ENCODE measurements around the gene KCNT2. TPM values are rescaled to one million over a fixed set of nuclear protein-coding genes. Genes with fewer than 3 reads are reported as not detected.

Gene KCNT2
- total and polyA plus RNA-seq, 4 donors = 0.84 to 18.7 (median 2.0) TPM

DNA sequence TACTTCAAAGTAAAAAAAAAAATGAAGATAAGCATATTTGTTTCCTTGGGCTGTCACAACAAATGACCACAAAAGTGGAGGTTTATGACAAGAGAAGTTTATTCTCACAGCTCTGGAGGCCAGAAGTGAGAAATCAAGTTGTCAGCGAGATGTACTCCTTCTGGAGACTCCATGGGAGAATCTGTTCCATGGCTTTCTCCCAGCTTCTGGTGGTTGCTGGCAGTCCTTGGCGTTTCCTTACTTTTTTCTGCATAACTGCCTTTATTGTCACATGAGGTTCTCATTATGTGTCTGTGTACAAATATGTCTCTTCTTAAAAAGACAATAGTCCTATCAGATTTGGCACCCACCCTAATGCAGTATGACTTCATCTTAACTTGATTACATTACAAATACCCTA lies 398.3 kb downstream of the KCNT2 start:
- H3K27me3 ChIP-seq (ENCODE audit: control insufficient read depth in 3 of 3, insufficient read depth in 3 of 3, low read length in 2 of 3) = no peaks in the 10 kb centered on the region
- DNase-seq (peak; percentile 11 to 44 (median 32)), ATAC-seq (ENCODE audit: insufficient read depth, low FRiP score) (no peak)
- no peaks in the 10 kb centered on the region for H3K36me3 ChIP-seq (ENCODE audit: control insufficient read depth in 4 of 4, insufficient read depth in 4 of 4, low read length in 4 of 4)
- no peak overlapping the region for H3K27ac ChIP-seq (ENCODE audit: low read depth in 1 of 2, low read length in 1 of 2)
- no peak overlapping the region for H3K4me3 ChIP-seq
- H3K9ac ChIP-seq (ENCODE audit: insufficient read depth in 1 of 2, low read length in 2 of 2) = no peak overlapping the region
- no peaks in the 10 kb centered on the region for H3K4me1 ChIP-seq (ENCODE audit: control insufficient read depth in 5 of 5, insufficient read depth in 5 of 5, low read length in 5 of 5)
- TF ChIP-seq, protein P1, sequence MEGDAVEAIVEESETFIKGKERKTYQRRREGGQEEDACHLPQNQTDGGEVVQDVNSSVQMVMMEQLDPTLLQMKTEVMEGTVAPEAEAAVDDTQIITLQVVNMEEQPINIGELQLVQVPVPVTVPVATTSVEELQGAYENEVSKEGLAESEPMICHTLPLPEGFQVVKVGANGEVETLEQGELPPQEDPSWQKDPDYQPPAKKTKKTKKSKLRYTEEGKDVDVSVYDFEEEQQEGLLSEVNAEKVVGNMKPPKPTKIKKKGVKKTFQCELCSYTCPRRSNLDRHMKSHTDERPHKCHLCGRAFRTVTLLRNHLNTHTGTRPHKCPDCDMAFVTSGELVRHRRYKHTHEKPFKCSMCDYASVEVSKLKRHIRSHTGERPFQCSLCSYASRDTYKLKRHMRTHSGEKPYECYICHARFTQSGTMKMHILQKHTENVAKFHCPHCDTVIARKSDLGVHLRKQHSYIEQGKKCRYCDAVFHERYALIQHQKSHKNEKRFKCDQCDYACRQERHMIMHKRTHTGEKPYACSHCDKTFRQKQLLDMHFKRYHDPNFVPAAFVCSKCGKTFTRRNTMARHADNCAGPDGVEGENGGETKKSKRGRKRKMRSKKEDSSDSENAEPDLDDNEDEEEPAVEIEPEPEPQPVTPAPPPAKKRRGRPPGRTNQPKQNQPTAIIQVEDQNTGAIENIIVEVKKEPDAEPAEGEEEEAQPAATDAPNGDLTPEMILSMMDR (IDR thresholded peaks at IDR 0.05; ENCODE audit: control extremely low read depth, extremely low read depth) = no peak
- peaks cover 0 to under 1% (median 0%) of the 10 kb centered on the region in 4 donors for H3K9me3 ChIP-seq (ENCODE audit: control insufficient read depth in 4 of 4, insufficient read depth in 3 of 4, low read length in 3 of 4)
- WGBS, 2 donors = 71 to 77% methylated on average over 2 of the region's 2 CpGs

DNA sequence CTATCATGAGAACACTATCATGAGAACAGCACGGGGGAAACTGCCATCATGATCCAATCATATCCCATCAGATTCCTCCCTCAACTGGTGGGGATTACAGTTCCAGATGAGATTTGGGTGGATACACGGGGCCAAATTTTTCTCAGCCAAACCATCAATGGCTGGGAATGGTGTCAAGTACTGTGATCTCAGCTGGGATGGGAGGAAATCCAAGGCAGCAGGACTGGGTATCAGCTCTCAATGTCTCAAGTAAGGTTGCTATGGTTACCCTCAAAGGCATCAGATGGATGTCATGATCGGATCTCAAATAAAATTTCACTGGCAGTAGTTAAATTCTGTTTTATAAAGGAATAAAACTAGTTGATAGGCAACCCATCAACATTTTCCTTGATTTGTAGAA lies 399.0 kb downstream of the KCNT2 start:
- H3K36me3 ChIP-seq (ENCODE audit: control insufficient read depth in 4 of 4, insufficient read depth in 4 of 4, low read length in 4 of 4) = no peaks in the 10 kb centered on the region
- H3K27me3 ChIP-seq (ENCODE audit: control insufficient read depth in 3 of 3, insufficient read depth in 3 of 3, low read length in 2 of 3) = no peaks in the 10 kb centered on the region
- TF ChIP-seq, protein P1 (IDR thresholded peaks at IDR 0.05; ENCODE audit: control extremely low read depth, extremely low read depth) = no peak
- no peak overlapping the region for H3K4me3 ChIP-seq
- ATAC-seq (ENCODE audit: insufficient read depth, low FRiP score) (no peak), DNase-seq (no peak)
- H3K9ac ChIP-seq (ENCODE audit: insufficient read depth in 1 of 2, low read length in 2 of 2) = no peak overlapping the region
- no peaks in the 10 kb centered on the region for H3K9me3 ChIP-seq (ENCODE audit: control insufficient read depth in 4 of 4, insufficient read depth in 3 of 4, low read length in 3 of 4)
- no peak overlapping the region for H3K27ac ChIP-seq (ENCODE audit: low read depth in 1 of 2, low read length in 1 of 2)
- WGBS, 2 donors = 79 to 84% methylated on average over 3 of the region's 3 CpGs
- H3K4me1 ChIP-seq (ENCODE audit: control insufficient read depth in 5 of 5, insufficient read depth in 5 of 5, low read length in 5 of 5) = no peaks in the 10 kb centered on the region

DNA sequence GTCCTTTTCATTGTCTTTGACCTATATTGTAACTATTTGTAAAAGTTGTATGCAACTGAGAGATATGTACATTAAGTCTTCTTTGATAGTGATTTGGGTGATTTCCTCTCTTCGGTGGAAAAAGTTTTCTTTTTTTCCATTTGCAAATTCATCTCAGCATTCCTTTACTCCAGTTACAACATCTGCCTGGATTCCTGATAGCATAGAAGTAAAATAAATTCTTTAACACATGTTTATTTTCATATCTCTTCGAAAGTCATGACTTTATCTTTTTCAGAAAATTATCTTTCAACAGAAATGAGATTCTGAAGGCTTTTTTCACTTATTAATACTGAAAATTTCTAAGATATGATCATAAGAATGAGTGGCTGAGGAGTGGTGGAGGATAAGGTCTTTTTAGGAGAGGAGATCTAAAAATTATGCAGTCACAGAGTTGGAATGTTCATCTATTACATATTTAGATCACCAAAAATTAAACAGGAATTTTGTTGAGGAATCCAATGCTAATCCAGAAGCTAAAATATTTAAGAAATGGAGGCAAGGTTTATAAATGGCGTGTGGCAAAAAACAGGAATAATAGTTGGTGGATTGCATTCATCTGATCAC lies 400.5 kb downstream of the KCNT2 start:
- Histone ChIP-seq H3K27me3 (ENCODE audit: control insufficient read depth in 3 of 3, insufficient read depth in 3 of 3, low read length in 2 of 3) (no peaks in the 10 kb centered on the region), H3K9me3 (ENCODE audit: control insufficient read depth in 4 of 4, insufficient read depth in 3 of 4, low read length in 3 of 4) (no peaks in the 10 kb centered on the region), H3K27ac (ENCODE audit: low read depth in 1 of 2, low read length in 1 of 2) (no peak overlapping the region), H3K36me3 (ENCODE audit: control insufficient read depth in 4 of 4, insufficient read depth in 4 of 4, low read length in 4 of 4) (no peaks in the 10 kb centered on the region), H3K9ac (ENCODE audit: insufficient read depth in 1 of 2, low read length in 2 of 2) (no peak overlapping the region), H3K4me1 (ENCODE audit: control insufficient read depth in 5 of 5, insufficient read depth in 5 of 5, low read length in 5 of 5) (no peaks in the 10 kb centered on the region), H3K4me3 (no peak overlapping the region)
- ATAC-seq (ENCODE audit: insufficient read depth, low FRiP score) (no peak), DNase-seq (no peak)
- TF ChIP-seq, protein P1 (IDR thresholded peaks at IDR 0.05; ENCODE audit: control extremely low read depth, extremely low read depth) = no peak
- WGBS, 2 donors = 68 to 75% methylated on average over 3 of the region's 3 CpGs

DNA sequence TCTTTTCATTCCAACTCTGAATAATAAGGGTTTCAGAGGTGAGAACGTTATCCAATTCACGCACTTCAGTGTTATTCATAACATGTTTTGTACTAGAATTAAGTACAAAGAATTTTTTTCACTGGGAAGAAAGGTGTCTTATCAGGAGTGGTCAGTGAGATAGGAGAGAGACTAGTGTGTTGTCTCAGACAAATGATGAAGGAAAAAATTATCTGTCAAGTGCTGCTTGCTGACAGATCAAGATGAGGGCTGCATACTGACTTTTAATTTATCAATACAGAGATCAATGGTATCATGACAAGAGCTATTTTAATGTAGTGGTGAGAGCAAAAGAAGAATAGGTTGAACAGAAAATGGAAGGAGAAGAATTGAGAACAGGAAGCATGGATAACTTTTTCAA lies 402.4 kb downstream of the KCNT2 start:
- Histone ChIP-seq H3K4me1 (ENCODE audit: control insufficient read depth in 5 of 5, insufficient read depth in 5 of 5, low read length in 5 of 5) (no peaks in the 10 kb centered on the region), H3K9ac (ENCODE audit: insufficient read depth in 1 of 2, low read length in 2 of 2) (no peak overlapping the region), H3K27ac (ENCODE audit: low read depth in 1 of 2, low read length in 1 of 2) (no peak overlapping the region), H3K4me3 (no peak overlapping the region), H3K27me3 (ENCODE audit: control insufficient read depth in 3 of 3, insufficient read depth in 3 of 3, low read length in 2 of 3) (no peaks in the 10 kb centered on the region), H3K9me3 (ENCODE audit: control insufficient read depth in 4 of 4, insufficient read depth in 3 of 4, low read length in 3 of 4) (no peaks in the 10 kb centered on the region), H3K36me3 (ENCODE audit: control insufficient read depth in 4 of 4, insufficient read depth in 4 of 4, low read length in 4 of 4) (no peaks in the 10 kb centered on the region)
- TF ChIP-seq, protein P1 (IDR thresholded peaks at IDR 0.05; ENCODE audit: control extremely low read depth, extremely low read depth) = no peak
- DNase-seq = no peak
- WGBS, 2 donors = 60 to 76% methylated on average over 2 of the region's 2 CpGs
- ATAC-seq (ENCODE audit: insufficient read depth, low FRiP score) = no peak
